ENCODE data around the gene NCAM1.
A peak's percentile ranks its signal among the peaks of the same experiment; 100 is the strongest.

Gene NCAM1

GRCh38 chr11:113305440-113306336 lies 344.5 kb downstream of the NCAM1 start:
- Histone ChIP-seq H3K27ac (ENCODE audit: low read depth, low read length) (no peak overlapping the region), H3K27me3 (ENCODE audit: control insufficient read depth in 5 of 5, insufficient read depth in 4 of 5, low read length in 5 of 5) (no peaks in the 10 kb centered on the region), H3K9ac (ENCODE audit: low read length in 5 of 5) (no peak overlapping the region), H3K4me3 (ENCODE audit: low read depth in 1 of 5, low read length in 5 of 5) (no peak overlapping the region), H3K36me3 (ENCODE audit: control insufficient read depth in 5 of 5, insufficient read depth in 5 of 5, low read length in 5 of 5) (no peaks in the 10 kb centered on the region), H3K4me1 (ENCODE audit: control insufficient read depth in 5 of 5, insufficient read depth in 5 of 5, low read length in 5 of 5) (peaks cover 0 to 3% (median 0%) of the 10 kb centered on the region in 5 donors), H3K9me3 (ENCODE audit: control insufficient read depth in 5 of 5, low read length in 5 of 5) (no peaks in the 10 kb centered on the region)

GRCh38 chr11:113308601-113309000 lies 347.4 kb downstream of the NCAM1 start:
- Histone ChIP-seq H3K36me3 (ENCODE audit: control insufficient read depth in 5 of 5, insufficient read depth in 5 of 5, low read length in 5 of 5) (no peaks in the 10 kb centered on the region), H3K9me3 (ENCODE audit: control insufficient read depth in 5 of 5, low read length in 5 of 5) (no peaks in the 10 kb centered on the region), H3K9ac (ENCODE audit: low read length in 5 of 5) (no peak overlapping the region), H3K27ac (ENCODE audit: low read depth, low read length) (no peak overlapping the region), H3K4me1 (ENCODE audit: control insufficient read depth in 5 of 5, insufficient read depth in 5 of 5, low read length in 5 of 5) (peaks cover 0 to 3% (median 0%) of the 10 kb centered on the region in 5 donors), H3K27me3 (ENCODE audit: control insufficient read depth in 5 of 5, insufficient read depth in 4 of 5, low read length in 5 of 5) (no peaks in the 10 kb centered on the region), H3K4me3 (ENCODE audit: low read depth in 1 of 5, low read length in 5 of 5) (no peak overlapping the region)

GRCh38 chr11:113311536-113311935 lies 350.3 kb downstream of the NCAM1 start:
- Histone ChIP-seq H3K27me3 (ENCODE audit: control insufficient read depth in 5 of 5, insufficient read depth in 4 of 5, low read length in 5 of 5) (no peaks in the 10 kb centered on the region), H3K4me3 (ENCODE audit: low read depth in 1 of 5, low read length in 5 of 5) (no peak overlapping the region), H3K9me3 (ENCODE audit: control insufficient read depth in 5 of 5, low read length in 5 of 5) (no peaks in the 10 kb centered on the region), H3K9ac (ENCODE audit: low read length in 5 of 5) (no peak overlapping the region), H3K36me3 (ENCODE audit: control insufficient read depth in 5 of 5, insufficient read depth in 5 of 5, low read length in 5 of 5) (peaks cover 0 to under 1% (median 0%) of the 10 kb centered on the region in 5 donors), H3K27ac (ENCODE audit: low read depth, low read length) (no peak overlapping the region), H3K4me1 (ENCODE audit: control insufficient read depth in 5 of 5, insufficient read depth in 5 of 5, low read length in 5 of 5) (peaks cover 0 to 22% (median 16%) of the 10 kb centered on the region in 5 donors)

GRCh38 chr11:113313601-113314000 lies 352.4 kb downstream of the NCAM1 start:
- H3K4me3 ChIP-seq (ENCODE audit: low read depth in 1 of 5, low read length in 5 of 5), result peak overlapping the region; percentile 44 to 88 (median 76)
- H3K27ac ChIP-seq (ENCODE audit: low read depth, low read length), result no peak overlapping the region

GRCh38 chr11:113314065-113314388 lies 352.8 kb downstream of the NCAM1 start:
- Histone ChIP-seq H3K9me3 (ENCODE audit: control insufficient read depth in 5 of 5, low read length in 5 of 5) (no peaks in the 10 kb centered on the region), H3K27ac (ENCODE audit: low read depth, low read length) (peak overlapping the region; percentile 13), H3K27me3 (ENCODE audit: control insufficient read depth in 5 of 5, insufficient read depth in 4 of 5, low read length in 5 of 5) (no peaks in the 10 kb centered on the region), H3K36me3 (ENCODE audit: control insufficient read depth in 5 of 5, insufficient read depth in 5 of 5, low read length in 5 of 5) (peaks cover 0 to 5% (median 3%) of the 10 kb centered on the region in 5 donors), H3K9ac (ENCODE audit: low read length in 5 of 5) (peak overlapping the region in 4 of 5 donors; percentile 38 to 68 (median 60)), H3K4me1 (ENCODE audit: control insufficient read depth in 5 of 5, insufficient read depth in 5 of 5, low read length in 5 of 5) (peaks cover 0 to 22% (median 16%) of the 10 kb centered on the region in 5 donors), H3K4me3 (ENCODE audit: low read depth in 1 of 5, low read length in 5 of 5) (peak overlapping the region; percentile 44 to 88 (median 76))

More at GRCh38 chr11:113313601-113314000, 352.4 kb downstream of the NCAM1 start:
- Histone ChIP-seq H3K36me3 (ENCODE audit: control insufficient read depth in 5 of 5, insufficient read depth in 5 of 5, low read length in 5 of 5) (peaks cover 0 to 5% (median 3%) of the 10 kb centered on the region in 5 donors), H3K9ac (ENCODE audit: low read length in 5 of 5) (peak overlapping the region in 1 of 5 donors; percentile 68), H3K27me3 (ENCODE audit: control insufficient read depth in 5 of 5, insufficient read depth in 4 of 5, low read length in 5 of 5) (no peaks in the 10 kb centered on the region), H3K9me3 (ENCODE audit: control insufficient read depth in 5 of 5, low read length in 5 of 5) (no peaks in the 10 kb centered on the region), H3K4me1 (ENCODE audit: control insufficient read depth in 5 of 5, insufficient read depth in 5 of 5, low read length in 5 of 5) (peaks cover 0 to 22% (median 16%) of the 10 kb centered on the region in 5 donors)

GRCh38 chr11:113314389-113315301 lies 353.4 kb downstream of the NCAM1 start, which contains the start of gene TTC12:
TSS of gene TTC12 (plus strand) at chr11:113314583. CDS start at chr11:113316258, 1,675 bp downstream.
- Histone ChIP-seq H3K36me3 (ENCODE audit: control insufficient read depth in 5 of 5, insufficient read depth in 5 of 5, low read length in 5 of 5) (peaks cover 0 to 5% (median 3%) of the 10 kb centered on the region in 5 donors), H3K27ac (ENCODE audit: low read depth, low read length) (peak within 1 kb of the TSS; percentile 80), H3K9ac (ENCODE audit: low read length in 5 of 5) (peak within 1 kb of the TSS; percentile 29 to 84 (median 75)), H3K4me1 (ENCODE audit: control insufficient read depth in 5 of 5, insufficient read depth in 5 of 5, low read length in 5 of 5) (peaks cover 0 to 22% (median 16%) of the 10 kb centered on the region in 5 donors), H3K9me3 (ENCODE audit: control insufficient read depth in 5 of 5, low read length in 5 of 5) (no peaks in the 10 kb centered on the region), H3K27me3 (ENCODE audit: control insufficient read depth in 5 of 5, insufficient read depth in 4 of 5, low read length in 5 of 5) (no peaks in the 10 kb centered on the region), H3K4me3 (ENCODE audit: low read depth in 1 of 5, low read length in 5 of 5) (peak within 1 kb of the TSS; percentile 73 to 88 (median 84))

- no peak overlapping the region for H3K27ac ChIP-seq (ENCODE audit: low read depth, low read length)
- no peaks in the 10 kb centered on the region for H3K27me3 ChIP-seq (ENCODE audit: control insufficient read depth in 5 of 5, insufficient read depth in 4 of 5, low read length in 5 of 5)
- H3K36me3 ChIP-seq (ENCODE audit: control insufficient read depth in 5 of 5, insufficient read depth in 5 of 5, low read length in 5 of 5), result peaks cover 0 to 5% (median 3%) of the 10 kb centered on the region in 5 donors
- peak overlapping the region in 1 of 5 donors; percentile 17 for H3K4me3 ChIP-seq (ENCODE audit: low read depth in 1 of 5, low read length in 5 of 5)
- H3K9ac ChIP-seq (ENCODE audit: low read length in 5 of 5), result peak overlapping the region in 2 of 5 donors; percentile 75 to 84
- peaks cover 0 to 7% (median 0%) of the 10 kb centered on the region in 5 donors for H3K9me3 ChIP-seq (ENCODE audit: control insufficient read depth in 5 of 5, low read length in 5 of 5)
- H3K4me1 ChIP-seq (ENCODE audit: control insufficient read depth in 5 of 5, insufficient read depth in 5 of 5, low read length in 5 of 5), result peaks cover 0 to 22% (median 16%) of the 10 kb centered on the region in 5 donors
These were observed 354.6 kb downstream of the NCAM1 start for GRCh38 chr11:113315811-113316210.

- H3K4me1 ChIP-seq (ENCODE audit: control insufficient read depth in 5 of 5, insufficient read depth in 5 of 5, low read length in 5 of 5), result peaks cover 0 to 22% (median 16%) of the 10 kb centered on the region in 5 donors
- no peak overlapping the region for H3K4me3 ChIP-seq (ENCODE audit: low read depth in 1 of 5, low read length in 5 of 5)
- peaks cover 0 to 5% (median 3%) of the 10 kb centered on the region in 5 donors for H3K36me3 ChIP-seq (ENCODE audit: control insufficient read depth in 5 of 5, insufficient read depth in 5 of 5, low read length in 5 of 5)
- H3K9me3 ChIP-seq (ENCODE audit: control insufficient read depth in 5 of 5, low read length in 5 of 5), result peaks cover 0 to 7% (median 0%) of the 10 kb centered on the region in 5 donors
- no peaks in the 10 kb centered on the region for H3K27me3 ChIP-seq (ENCODE audit: control insufficient read depth in 5 of 5, insufficient read depth in 4 of 5, low read length in 5 of 5)
- H3K27ac ChIP-seq (ENCODE audit: low read depth, low read length), result no peak overlapping the region
- H3K9ac ChIP-seq (ENCODE audit: low read length in 5 of 5), result no peak overlapping the region
These were observed 355.0 kb downstream of the NCAM1 start for GRCh38 chr11:113316256-113316655.

GRCh38 chr11:113317339-113317738 lies 356.1 kb downstream of the NCAM1 start:
- Histone ChIP-seq H3K4me3 (ENCODE audit: low read depth in 1 of 5, low read length in 5 of 5) (no peak overlapping the region), H3K27ac (ENCODE audit: low read depth, low read length) (no peak overlapping the region), H3K9me3 (ENCODE audit: control insufficient read depth in 5 of 5, low read length in 5 of 5) (peaks cover 0 to 7% (median 0%) of the 10 kb centered on the region in 5 donors), H3K4me1 (ENCODE audit: control insufficient read depth in 5 of 5, insufficient read depth in 5 of 5, low read length in 5 of 5) (peaks cover 0 to 22% (median 16%) of the 10 kb centered on the region in 5 donors), H3K9ac (ENCODE audit: low read length in 5 of 5) (no peak overlapping the region), H3K36me3 (ENCODE audit: control insufficient read depth in 5 of 5, insufficient read depth in 5 of 5, low read length in 5 of 5) (peaks cover 0 to 5% (median 3%) of the 10 kb centered on the region in 5 donors), H3K27me3 (ENCODE audit: control insufficient read depth in 5 of 5, insufficient read depth in 4 of 5, low read length in 5 of 5) (no peaks in the 10 kb centered on the region)

All from subcutaneous abdominal adipose tissue (tissue), 5 donors.